IMR-90 (cell line): ENCODE measurements around the gene DNM2. TPM values are rescaled to one million over a fixed set of nuclear protein-coding genes. Genes with fewer than 3 reads are reported as not detected.
A peak's percentile ranks its signal among the peaks of the same experiment; 100 is the strongest.

Experiments
- ATAC-seq: fragments of 200-7000 bp; cut with Tn5 transposase; 2 replicates; pipeline ENCODE4 v1.9.1; 2020; ENCODE audit warnings: low read depth, mild to moderate bottlenecking, moderate library complexity
- BruUV-seq: library from RNA; stranded (reverse); fragments of 400-500 nt; replicated peaks from 2 replicates; lab custom pipeline; 2021; lab: Mats Ljungman, UMichigan
- CTCF ChIA-PET: fragments of 300-600 bp; formaldehyde crosslinking; extraction: SDS; loops from one replicate; lab custom pipeline; 2021; ENCODE audit warnings: antibody characterized with exemption; lab: Yijun Ruan, JAX
- POLR2A ChIA-PET: fragments of 300-600 bp; sonication (Branson Sonifier 250); formaldehyde crosslinking; loops from one replicate; lab custom pipeline; 2022; ENCODE audit warnings: antibody characterized with exemption; ENCODE audit not compliant: unreplicated experiment; lab: Charles Lee
- DNase-seq: peaks from one replicate; pipeline ENCODE4 v3.0.0; 2013
- H2AFZ ChIP-seq: replicated peaks from 2 replicates; pipeline ENCODE3; 2013; ENCODE audit warnings: low read length, mild to moderate bottlenecking; ENCODE audit not compliant: poor library complexity
- H2AK5ac ChIP-seq: 2 replicates; pipeline ENCODE4 v1.6.1; 2013; ENCODE audit warnings: low read depth, low read length, inconsistent platforms
- H2AK9ac ChIP-seq: replicated peaks from 2 replicates; pipeline ENCODE3; 2013; ENCODE audit warnings: mild to moderate bottlenecking, low read depth, low read length, moderate library complexity; ENCODE audit not compliant: poor library complexity
- H2BK120ac ChIP-seq: 2 replicates; pipeline ENCODE4 v1.6.1; 2013; ENCODE audit warnings: low read depth, low read length, inconsistent platforms
- H2BK15ac ChIP-seq: 3 replicates; pipeline ENCODE4 v1.6.1; 2013; ENCODE audit warnings: low read depth, low read length, inconsistent platforms
- H2BK20ac ChIP-seq: 2 replicates; pipeline ENCODE4 v1.6.1; 2013; ENCODE audit warnings: low read depth, mild to moderate bottlenecking, inconsistent platforms, low read length, moderate library complexity
- H2BK5ac ChIP-seq: 2 replicates; pipeline ENCODE4 v1.6.1; 2013; ENCODE audit warnings: mild to moderate bottlenecking, low read depth, low read length, inconsistent platforms; ENCODE audit not compliant: poor library complexity, severe bottlenecking
- H3K14ac ChIP-seq: replicated peaks from 2 replicates; pipeline ENCODE4 v1.6.1; 2013; ENCODE audit warnings: low read depth, low read length, inconsistent platforms
- H3K18ac ChIP-seq: 2 replicates; pipeline ENCODE4 v1.6.1; 2013; ENCODE audit warnings: low read depth, low read length, control low read depth
- H3K23ac ChIP-seq: 2 replicates; pipeline ENCODE4 v1.6.1; 2013; ENCODE audit warnings: low read depth, low read length, inconsistent platforms
- H3K27ac ChIP-seq: 2 replicates; pipeline ENCODE4 v1.5.1; 2013; ENCODE audit warnings: mild to moderate bottlenecking, control low read depth, low read length; ENCODE audit not compliant: insufficient read depth
- H3K27me3 ChIP-seq: 2 replicates; pipeline ENCODE4 v1.6.1; 2013; ENCODE audit warnings: low read length; ENCODE audit not compliant: control insufficient read depth, insufficient read depth
- H3K36me3 ChIP-seq: 2 replicates; pipeline ENCODE4 v1.6.1; 2013; ENCODE audit warnings: low read length, mixed read lengths; ENCODE audit not compliant: control insufficient read depth, insufficient read depth
- H3K4ac ChIP-seq: 2 replicates; pipeline ENCODE4 v1.6.1; 2013; ENCODE audit warnings: low read depth, low read length, inconsistent platforms
- H3K4me1 ChIP-seq: 2 replicates; pipeline ENCODE4 v1.6.1; 2013; ENCODE audit warnings: low read length, mixed read lengths; ENCODE audit not compliant: control insufficient read depth, insufficient read depth
- H3K4me2 ChIP-seq: 2 replicates; pipeline ENCODE4 v1.6.1; 2013; ENCODE audit warnings: low read depth, mild to moderate bottlenecking, control low read depth, low read length, moderate library complexity
- H3K4me3 ChIP-seq: 2 replicates; pipeline ENCODE4 v1.5.1; 2013; ENCODE audit warnings: low read depth, mild to moderate bottlenecking, control low read depth, low read length, moderate library complexity; ENCODE audit not compliant: insufficient read depth
- H3K56ac ChIP-seq: 2 replicates; pipeline ENCODE4 v1.6.1; 2013; ENCODE audit warnings: low read length, inconsistent platforms; ENCODE audit not compliant: insufficient read depth; ENCODE audit errors: extremely low read depth
- H3K79me1 ChIP-seq, 2 experiments: 2 replicates each; pipeline ENCODE4 v1.6.1; 2013; ENCODE audit warnings: low read length in 2 of 2, inconsistent platforms in 1 of 2, low read depth in 1 of 2
- H3K9ac ChIP-seq: 2 replicates; pipeline ENCODE4 v1.6.1; 2013; ENCODE audit warnings: low read depth, low read length, control low read depth
- H3K9me1 ChIP-seq: 2 replicates; pipeline ENCODE4 v1.6.1; 2013; ENCODE audit warnings: low read length, inconsistent platforms; ENCODE audit not compliant: insufficient read depth
- H3K9me3 ChIP-seq: 2 replicates; pipeline ENCODE4 v1.6.1; 2013; ENCODE audit warnings: low read length; ENCODE audit not compliant: control insufficient read depth, insufficient read depth
- H4K20me1 ChIP-seq: 2 replicates; pipeline ENCODE4 v1.6.1; 2013; ENCODE audit warnings: low read length, inconsistent platforms; ENCODE audit not compliant: insufficient read depth
- H4K5ac ChIP-seq: 2 replicates; pipeline ENCODE4 v1.6.1; 2013; ENCODE audit warnings: mild to moderate bottlenecking, low read depth, low read length, control low read depth
- H4K8ac ChIP-seq, 2 experiments: 2 replicates each; pipeline ENCODE4 v1.6.1; 2013; ENCODE audit warnings: low read depth in 2 of 2, low read length in 2 of 2, control low read depth in 1 of 2, inconsistent platforms in 1 of 2
- H4K91ac ChIP-seq: 2 replicates; pipeline ENCODE4 v1.6.1; 2013; ENCODE audit warnings: low read depth, low read length, inconsistent platforms; ENCODE audit not compliant: insufficient read depth
- FOS ChIP-seq: fragments of 150-350 bp; IDR thresholded peaks from 2 replicates; pipeline ENCODE4 v1.6.1; 2016; ENCODE audit warnings: low read depth, low read length
- MAZ ChIP-seq: IDR thresholded peaks from 2 replicates; pipeline ENCODE4 v1.6.1; 2012; ENCODE audit warnings: low read depth, mild to moderate bottlenecking, low read length, improper control_type of control experiment, moderate library complexity, borderline replicate concordance
- WGBS, 2 experiments: methylation state at CpG; one replicate each; pipeline versions ENCODE4 v1.1.5 to v1.1.7; 2013; ENCODE audit warnings: missing lambda C conversion rate in 2 of 2; ENCODE audit not compliant: insufficient read length in 1 of 2; ENCODE audit errors: extremely low coverage in 2 of 2; 5-methylcytosine and 5-hydroxymethylcytosine counted together
- dilution Hi-C: fragments of 300-500 bp; cut with HindIII; formaldehyde crosslinking; loops from one replicate; pipeline ENCODE4 v1.14.3; 2018; ENCODE audit warnings: low sequenced_read_pairs; ENCODE audit not compliant: unreplicated experiment
- in situ Hi-C: fragments of 300-500 bp; cut with MboI; formaldehyde crosslinking; loops from 3 replicates; pipeline ENCODE4 v1.14.3; 2019; ENCODE audit warnings: low sequenced_read_pairs, inconsistent platforms, mixed read lengths
- intact Hi-C: fragments of 100-400 bp; cut with micrococcal nuclease; formaldehyde crosslinking; loops from 2 replicates; pipeline ENCODE4 v1.10.0; 2022
- polyA plus RNA-seq, 3 experiments: library from polyadenylated mRNA; depleted of rRNA; stranded (reverse); fragments of >200 nt; gene quantifications; 2 replicates each; pipeline ENCODE4 v1.2.3, GENCODE V29; 2012; ENCODE audit warnings: low replicate concordance in 1 of 3
- total RNA-seq: library from RNA; depleted of rRNA; stranded (reverse); fragments of >200 nt; gene quantifications from 2 replicates; pipeline ENCODE4 v1.2.3, GENCODE V29; 2012

The DNM2 gene
- total and polyA plus RNA-seq, 2 of the 4 experiments (the other 2 are of a cell fraction): 55.6 to 74.2 TPM

- CTCF ChIA-PET: no interaction called here
- intact Hi-C loops: no loop called here
Measured at GRCh38 chr19:10852098-10852800, 134.4 kb downstream of the DNM2 start.

More at GRCh38 chr19:10852098-10852800, 134.4 kb downstream of the DNM2 start:
- BruUV-seq: no TSS peak
- H3K4me1 ChIP-seq: peaks cover 3% of the 10 kb centered on the region; the same call in 1 of the 2 replicates
- no peaks in the 10 kb centered on the region for H4K20me1 ChIP-seq
- DNase-seq: peak; percentile 75
- H3K4me2 ChIP-seq: no peak overlapping the region
- no peak overlapping the region for H2AFZ ChIP-seq
- in situ Hi-C loops: no loop called here
- no peak overlapping the region for H3K9ac ChIP-seq
- dilution Hi-C loops: no loop called here
- H2BK20ac ChIP-seq: no peak overlapping the region; the same call in 1 of the 2 replicates
- no peak overlapping the region for H2BK5ac ChIP-seq
- 85% methylated on average over 2 of the region's 7 CpGs; no CpG with 5 or more reads in 1 of the 2 experiments for WGBS, 2 experiments
- no peak overlapping the region for H4K8ac ChIP-seq
- H4K5ac ChIP-seq: no peak overlapping the region
- no peak overlapping the region for H2BK120ac ChIP-seq
- TF ChIP-seq MAZ: no peak
- TF ChIP-seq FOS: peak; percentile 24; the same call in 1 of the 2 replicates
- no peaks in the 10 kb centered on the region for H3K79me1 ChIP-seq
- H2BK15ac ChIP-seq: no peak overlapping the region; the same call in 2 of the 3 replicates
- H3K27ac ChIP-seq: no peak overlapping the region
- peak; percentile 83 for ATAC-seq
- peaks cover 3% of the 10 kb centered on the region; the same call in 1 of the 2 replicates for H3K27me3 ChIP-seq
- H2AK5ac ChIP-seq: no peak overlapping the region
- no peaks in the 10 kb centered on the region for H3K9me1 ChIP-seq
- no peak overlapping the region for H3K23ac ChIP-seq
- H2AK9ac ChIP-seq: no peak overlapping the region
- no peaks in the 10 kb centered on the region for H3K36me3 ChIP-seq
- no peaks in the 10 kb centered on the region for H3K9me3 ChIP-seq
- no peak overlapping the region; the same call in 1 of the 2 replicates for H3K4ac ChIP-seq
- no peak overlapping the region for H3K14ac ChIP-seq
- POLR2A ChIA-PET: interaction anchor here (0.6 kb wide), 1 partner anchor 15 kb away, joined by 4 read pairs; no protein-coding TSS in a partner anchor
- H3K18ac ChIP-seq: no peak overlapping the region; the same call in 1 of the 2 replicates
- no peak overlapping the region for H3K4me3 ChIP-seq
- no peak overlapping the region for H4K91ac ChIP-seq
- no peak overlapping the region for H3K56ac ChIP-seq
